ACC112 (cell line): ENCODE data around the gene NR2F1-AS1.

Source experiments
- H2AFZ ChIP-seq: fragments of 200-600 bp; sonication (generic); one replicate; pipeline ENCODE4 v1.6.0; 2017; ENCODE audit warnings: antibody characterized with exemption, low read length; ENCODE audit not compliant: unreplicated experiment
- H3K27ac ChIP-seq: fragments of 200-600 bp; sonication (generic); 2 replicates; pipeline ENCODE4 v1.5.1; 2014; ENCODE audit warnings: low read depth, mild to moderate bottlenecking, antibody characterized with exemption, low read length, moderate library complexity
- H3K27me3 ChIP-seq: fragments of 200-600 bp; sonication (generic); 2 replicates; pipeline ENCODE4 v1.6.1; 2014; ENCODE audit warnings: mild to moderate bottlenecking, antibody characterized with exemption, low read length, moderate library complexity, mixed read lengths; ENCODE audit not compliant: insufficient read depth
- H3K36me3 ChIP-seq: fragments of 200-600 bp; sonication (generic); 2 replicates; pipeline ENCODE4 v1.6.1; 2016; ENCODE audit warnings: mild to moderate bottlenecking, antibody characterized with exemption, low read length, moderate library complexity, mixed read lengths; ENCODE audit not compliant: insufficient read depth
- H3K4me1 ChIP-seq: fragments of 200-600 bp; sonication (generic); one replicate; pipeline ENCODE4 v1.6.1; 2016; ENCODE audit warnings: low read length, mixed read lengths; ENCODE audit not compliant: insufficient read depth, unreplicated experiment, control insufficient read depth
- H3K4me3 ChIP-seq: fragments of 200-600 bp; sonication (generic); 2 replicates; pipeline ENCODE4 v1.5.1; 2014; ENCODE audit warnings: mild to moderate bottlenecking, low read depth, low read length
- H3K79me2 ChIP-seq: fragments of 200-600 bp; sonication (generic); one replicate; pipeline ENCODE4 v1.6.0; 2016; ENCODE audit warnings: low read length; ENCODE audit not compliant: control insufficient read depth, unreplicated experiment, insufficient read depth

The NR2F1-AS1 gene

GRCh38 chr5:93452255-93452654 is 128.8 kb downstream of the NR2F1-AS1 start:
- no peaks in the 10 kb centered on the region for H3K4me1 ChIP-seq
- H3K4me3 ChIP-seq: peak overlapping the region; percentile 63; the same call in 1 of the 2 replicates
- no peaks in the 10 kb centered on the region for H3K27me3 ChIP-seq
- no peaks in the 10 kb centered on the region for H3K79me2 ChIP-seq
- H3K36me3 ChIP-seq: no peaks in the 10 kb centered on the region
- peak overlapping the region; percentile 46 for H2AFZ ChIP-seq
- no peak overlapping the region for H3K27ac ChIP-seq

GRCh38 chr5:93438124-93438523 is 142.9 kb downstream of the NR2F1-AS1 start:
- Histone ChIP-seq H3K27me3 (no peaks in the 10 kb centered on the region), H3K36me3 (no peaks in the 10 kb centered on the region; the same call in 1 of the 2 replicates), H3K79me2 (no peaks in the 10 kb centered on the region), H3K4me1 (peaks cover 13% of the 10 kb centered on the region), H3K27ac (no peak overlapping the region), H2AFZ (no peak overlapping the region), H3K4me3 (no peak overlapping the region)

- peaks cover 13% of the 10 kb centered on the region for H3K4me1 ChIP-seq
- no peaks in the 10 kb centered on the region for H3K79me2 ChIP-seq
- H3K36me3 ChIP-seq: no peaks in the 10 kb centered on the region
- H2AFZ ChIP-seq: no peak overlapping the region
- no peak overlapping the region for H3K27ac ChIP-seq
- no peak overlapping the region for H3K4me3 ChIP-seq
- H3K27me3 ChIP-seq: no peaks in the 10 kb centered on the region
Measured at GRCh38 chr5:93436083-93436482, 144.9 kb downstream of the NR2F1-AS1 start.

- H2AFZ ChIP-seq: no peak overlapping the region
- H3K36me3 ChIP-seq: no peaks in the 10 kb centered on the region
- peak overlapping the region; percentile 65 for H3K27ac ChIP-seq
- H3K4me3 ChIP-seq: no peak overlapping the region
- no peaks in the 10 kb centered on the region for H3K27me3 ChIP-seq
- H3K79me2 ChIP-seq: no peaks in the 10 kb centered on the region
- peaks cover 13% of the 10 kb centered on the region for H3K4me1 ChIP-seq
Measured at GRCh38 chr5:93433422-93433821, 147.6 kb downstream of the NR2F1-AS1 start.

- Histone ChIP-seq H3K79me2 (no peaks in the 10 kb centered on the region), H3K4me1 (peaks cover 10% of the 10 kb centered on the region), H3K4me3 (no peak overlapping the region), H3K36me3 (no peaks in the 10 kb centered on the region), H3K27ac (no peak overlapping the region), H3K27me3 (no peaks in the 10 kb centered on the region), H2AFZ (no peak overlapping the region)
Measured at GRCh38 chr5:93431250-93431649, 149.8 kb downstream of the NR2F1-AS1 start.

- H3K27me3 ChIP-seq: no peaks in the 10 kb centered on the region
- no peaks in the 10 kb centered on the region for H3K36me3 ChIP-seq
- H3K79me2 ChIP-seq: no peaks in the 10 kb centered on the region
- H2AFZ ChIP-seq: no peak overlapping the region
- H3K27ac ChIP-seq: no peak overlapping the region
- no peak overlapping the region for H3K4me3 ChIP-seq
- peaks cover 10% of the 10 kb centered on the region for H3K4me1 ChIP-seq
Measured at GRCh38 chr5:93430673-93431199, 150.3 kb downstream of the NR2F1-AS1 start.

GRCh38 chr5:93430118-93430517 is 150.9 kb downstream of the NR2F1-AS1 start:
- no peaks in the 10 kb centered on the region for H3K27me3 ChIP-seq
- H3K27ac ChIP-seq: no peak overlapping the region
- no peaks in the 10 kb centered on the region for H3K36me3 ChIP-seq
- H3K4me3 ChIP-seq: no peak overlapping the region
- peaks cover 10% of the 10 kb centered on the region for H3K4me1 ChIP-seq
- no peak overlapping the region for H2AFZ ChIP-seq
- H3K79me2 ChIP-seq: no peaks in the 10 kb centered on the region

GRCh38 chr5:93428868-93429267 is 152.2 kb downstream of the NR2F1-AS1 start:
- no peaks in the 10 kb centered on the region for H3K79me2 ChIP-seq
- H3K4me1 ChIP-seq: peaks cover 3% of the 10 kb centered on the region
- no peak overlapping the region for H3K27ac ChIP-seq
- no peak overlapping the region for H3K4me3 ChIP-seq
- no peak overlapping the region for H2AFZ ChIP-seq
- H3K27me3 ChIP-seq: no peaks in the 10 kb centered on the region
- H3K36me3 ChIP-seq: no peaks in the 10 kb centered on the region

GRCh38 chr5:93427316-93427715 is 153.7 kb downstream of the NR2F1-AS1 start:
- Histone ChIP-seq H3K4me3 (no peak overlapping the region), H3K27ac (no peak overlapping the region), H2AFZ (no peak overlapping the region)

GRCh38 chr5:93425096-93425495 is 155.9 kb downstream of the NR2F1-AS1 start:
- Histone ChIP-seq H3K27me3 (no peaks in the 10 kb centered on the region), H3K4me3 (no peak overlapping the region), H2AFZ (no peak overlapping the region), H3K79me2 (no peaks in the 10 kb centered on the region), H3K4me1 (no peaks in the 10 kb centered on the region), H3K27ac (no peak overlapping the region), H3K36me3 (no peaks in the 10 kb centered on the region)

More at GRCh38 chr5:93427316-93427715, 153.7 kb downstream of the NR2F1-AS1 start:
- H3K27me3 ChIP-seq: no peaks in the 10 kb centered on the region
- no peaks in the 10 kb centered on the region for H3K4me1 ChIP-seq
- H3K79me2 ChIP-seq: no peaks in the 10 kb centered on the region
- H3K36me3 ChIP-seq: no peaks in the 10 kb centered on the region

GRCh38 chr5:93423300-93423699 is 157.7 kb downstream of the NR2F1-AS1 start:
- no peaks in the 10 kb centered on the region for H3K36me3 ChIP-seq
- H3K27ac ChIP-seq: no peak overlapping the region
- no peaks in the 10 kb centered on the region for H3K4me1 ChIP-seq
- H3K27me3 ChIP-seq: no peaks in the 10 kb centered on the region
- no peak overlapping the region for H3K4me3 ChIP-seq
- H3K79me2 ChIP-seq: no peaks in the 10 kb centered on the region
- no peak overlapping the region for H2AFZ ChIP-seq
